Heart right ventricle (tissue), 16 donors: ENCODE data around the gene SEMA3E. TPM values are rescaled to one million over a fixed set of nuclear protein-coding genes. Genes with fewer than 3 reads are reported as not detected.

ENCODE experiments used
- ATAC-seq, 8 donors: fragments of 200-7000 bp; cut with Tn5 transposase; one replicate each; pipeline ENCODE4 v1.9.1; 2020; ENCODE audit warnings: mild to moderate bottlenecking in 8 of 8, moderate library complexity in 8 of 8, moderate number of reproducible peaks in 1 of 8
- DNase-seq, 2 donors: peaks; one replicate each; pipeline ENCODE4 v3.0.0-alpha.2; 2020
- H3K27ac ChIP-seq, 10 donors: fragments of 200-600 bp; sonication (generic) in 2 of 10; one replicate each; pipeline versions ENCODE4 v1.5.0 to v1.8.0; 2020 to 2022; ENCODE audit warnings: mild to moderate bottlenecking in 3 of 10
- H3K27me3 ChIP-seq, 7 donors: fragments of 200-600 bp; one replicate each; pipeline ENCODE4 v1.8.0; 2021 to 2022; ENCODE audit warnings: mild to moderate bottlenecking in 2 of 7
- H3K36me3 ChIP-seq, 9 donors: fragments of 200-600 bp; sonication (generic) in 1 of 9; one replicate each; pipeline versions ENCODE4 v1.5.0 to v1.8.0; 2020 to 2022; ENCODE audit warnings: mild to moderate bottlenecking in 2 of 9
- H3K4me1 ChIP-seq, 9 donors: fragments of 200-600 bp; sonication (generic) in 1 of 9; one replicate each; pipeline versions ENCODE4 v1.5.0 to v1.8.0; 2020 to 2022; ENCODE audit warnings: mild to moderate bottlenecking in 4 of 9
- H3K4me3 ChIP-seq, 10 donors: fragments of 200-600 bp; sonication (generic) in 2 of 10; one replicate each; pipeline versions ENCODE4 v1.5.0 to v1.8.0; 2020 to 2022; ENCODE audit warnings: mild to moderate bottlenecking in 7 of 10, moderate library complexity in 2 of 10
- H3K9me3 ChIP-seq, 11 donors: fragments of 200-600 bp in 10 of 11; sonication (generic) in 2 of 11; one replicate each; pipeline versions ENCODE4 v1.5.0 to v1.8.0; 2013 to 2022; ENCODE audit warnings: mild to moderate bottlenecking in 2 of 11, control low read depth in 1 of 11, moderate library complexity in 1 of 11
- CTCF ChIP-seq, 9 donors: fragments of 200-600 bp; sonication (generic) in 2 of 9; IDR thresholded peaks; one replicate each; pipeline versions ENCODE4 v1.5.0 to v1.8.0; 2021 to 2022; ENCODE audit warnings: antibody characterized with exemption in 9 of 9, mild to moderate bottlenecking in 5 of 9, moderate library complexity in 1 of 9
- WGBS, 2 donors: extraction: QIAGEN DNeasy Blood & Tissue Kit; methylation state at CpG; one replicate each; pipeline ENCODE4 v1.1.7; 2013; ENCODE audit warnings: inconsistent platforms in 1 of 2; 5-methylcytosine and 5-hydroxymethylcytosine counted together
- intact Hi-C, 10 donors: fragments of 100-400 bp; cut with DNase I; formaldehyde crosslinking; loops; one replicate each; pipeline versions ENCODE4 v1.11.1 to v1.14.2; 2022
- polyA plus RNA-seq, 2 donors: library from polyadenylated mRNA; stranded (reverse); fragments of 200-250 nt; gene quantifications; one replicate each; pipeline ENCODE4 v1.2.3, GENCODE V29; 2013
- total RNA-seq, 10 donors: library from RNA; stranded (reverse); fragmentation: NEBNext Ultra II Directional in 3 of 10; extraction: Animal tissue kit (Norgen Biotek cat#: 25700) in 3 of 10; gene quantifications; one replicate each; pipeline versions ENCODE4 v1.2.1 to v1.2.4, GENCODE V29; 2021 to 2023
- donor health status: Arrhythmogenic right ventricular cardiomyopathy.
- donor health status: ischemic (EF 13 %, LVEDD 7.1; RV severe dilation, severe dysfunction).
- donor health status: healthy with polysubstance abuse.
- donor health status: DM: no; HTN: yes; CAD: no.
- donor health status: DM: no; HTN: no; CAD: no.
- donor health status: ischemic (EF 25% LVEDD 6.9; RV normal size, moderate dysfunction).
- donor health status: ischemic (EF 25% LVEDD 5.7; RV mildly dilated, moderate dysfunction).
- donor health status: healthy.
- donor health status: DM: yes; HTN: yes; CAD: no.
- donor health status: Ischemic cardiomyopathy.
- donor health status: ischemic (EF 35%, LVEDD 5.7; RV mildly dilated, moderate dysfunction).
- donor health status: nonischemic (EF 11% LVEDD 7.7; RV severe dilation, severe dysfunction).
- donor health status: DM: yes; HTN: yes; CAD: no.
- donor health status: PGD.
- donor health status: ischemic (EF 29% LVEDD 5.4; RV normal size, mild dysfunction).
- donor health status: nonischemic (EF 23%, LVEDD 6.1; RV moderate dilation, normal function).

SEMA3E gene
- total and polyA plus RNA-seq, 12 donors: under 0.01 to 0.53 (median 0.30) TPM; not detected in 4

GRCh38 chr7:83337050-83337449, 311.9 kb downstream of the SEMA3E start:
- Histone ChIP-seq H3K27me3 (no peaks in the 10 kb centered on the region), H3K9me3 (no peaks in the 10 kb centered on the region), H3K4me3 (no peak overlapping the region), H3K36me3 (no peaks in the 10 kb centered on the region), H3K27ac (no peak overlapping the region), H3K4me1 (no peaks in the 10 kb centered on the region)
- TF ChIP-seq CTCF (IDR thresholded peaks at IDR 0.05): no peak
- 66 to 77% methylated on average over 2 of the region's 2 CpGs for WGBS, 2 donors
- intact Hi-C loops: no loop called here
- no peak for DNase-seq
- no peak for ATAC-seq

- ATAC-seq (no peak), DNase-seq (no peak)
- TF ChIP-seq CTCF (IDR thresholded peaks at IDR 0.05): no peak
- Histone ChIP-seq H3K27ac (no peak overlapping the region), H3K4me3 (no peak overlapping the region), H3K36me3 (no peaks in the 10 kb centered on the region), H3K27me3 (peaks cover 0 to 4% (median 0%) of the 10 kb centered on the region in 7 donors), H3K9me3 (peaks cover 0 to 4% (median 0%) of the 10 kb centered on the region in 11 donors), H3K4me1 (no peaks in the 10 kb centered on the region)
- intact Hi-C loops: no loop called here
- WGBS, 2 donors: 44 to 58% methylated on average over 2 of the region's 2 CpGs
Observed at GRCh38 chr7:83326223-83326622, 322.7 kb downstream of the SEMA3E start.

- DNase-seq (no peak), ATAC-seq (no peak)
- Histone ChIP-seq H3K4me3 (no peak overlapping the region), H3K27me3 (peaks cover 0 to 4% (median 0%) of the 10 kb centered on the region in 7 donors), H3K36me3 (no peaks in the 10 kb centered on the region), H3K4me1 (no peaks in the 10 kb centered on the region), H3K9me3 (peaks cover 0 to 4% (median 0%) of the 10 kb centered on the region in 11 donors), H3K27ac (no peak overlapping the region)
- intact Hi-C loops: no loop called here
- no peak for TF ChIP-seq CTCF (IDR thresholded peaks at IDR 0.05)
- 93 to 96% methylated on average over 5 of the region's 5 CpGs for WGBS, 2 donors
Observed at GRCh38 chr7:83325083-83325482, 323.9 kb downstream of the SEMA3E start.

GRCh38 chr7:83324596-83324995, 324.3 kb downstream of the SEMA3E start:
- peaks cover 0 to 9% (median 0%) of the 10 kb centered on the region in 7 donors for H3K27me3 ChIP-seq
- ATAC-seq (no peak), DNase-seq (no peak)
- no peak overlapping the region for H3K4me3 ChIP-seq
- H3K4me1 ChIP-seq: no peaks in the 10 kb centered on the region
- intact Hi-C loops: no loop called here
- TF ChIP-seq CTCF (IDR thresholded peaks at IDR 0.05): no peak
- 74 to 84% methylated on average over 2 of the region's 2 CpGs for WGBS, 2 donors
- no peaks in the 10 kb centered on the region for H3K36me3 ChIP-seq
- H3K9me3 ChIP-seq: peaks cover 0 to 4% (median 0%) of the 10 kb centered on the region in 11 donors
- no peak overlapping the region for H3K27ac ChIP-seq
